Parathyroid adenoma (tissue), 2 donors: ENCODE data around the gene RMC1.
A peak's percentile ranks its signal among the peaks of the same experiment; 100 is the strongest.
"Not testable (repeated sequence)": the region's sequence is repeated elsewhere in the genome, so short reads cannot be mapped to it uniquely, and the experiment has no call there.

Source experiments
- H2AFZ ChIP-seq: fragments of 300-600 bp; sonication (generic); one replicate; pipeline ENCODE4 v1.7.0; 2017; ENCODE audit warnings: antibody characterized with exemption, mild to moderate bottlenecking
- H3K27ac ChIP-seq: fragments of 300-600 bp; sonication (generic); one replicate; pipeline ENCODE4 v1.7.0; 2017
- H3K27me3 ChIP-seq: fragments of 300-600 bp; sonication (generic); one replicate; pipeline ENCODE4 v1.7.0; 2017; ENCODE audit warnings: low read length; ENCODE audit not compliant: control insufficient read depth, insufficient read depth
- H3K36me3 ChIP-seq: fragments of 300-600 bp; sonication (generic); one replicate; pipeline ENCODE4 v1.7.0; 2017; ENCODE audit warnings: low read length; ENCODE audit not compliant: control insufficient read depth, insufficient read depth
- H3K4me1 ChIP-seq: fragments of 300-600 bp; sonication (generic); one replicate; pipeline ENCODE4 v1.7.0; 2017; ENCODE audit warnings: control low read depth
- H3K4me2 ChIP-seq: fragments of 300-600 bp; sonication (generic); one replicate; pipeline ENCODE4 v1.7.0; 2017; ENCODE audit warnings: low read length
- H3K4me3 ChIP-seq: fragments of 300-600 bp; sonication (generic); one replicate; pipeline ENCODE4 v1.7.0; 2017; ENCODE audit warnings: low read depth, low read length
- H3K79me2 ChIP-seq: fragments of 300-600 bp; sonication (generic); one replicate; pipeline ENCODE4 v1.7.0; 2017; ENCODE audit warnings: control low read depth
- H3K9ac ChIP-seq: fragments of 300-600 bp; sonication (generic); one replicate; pipeline ENCODE4 v1.7.0; 2017; ENCODE audit warnings: mild to moderate bottlenecking
- H3K9me3 ChIP-seq: fragments of 300-600 bp; sonication (generic); one replicate; pipeline ENCODE4 v1.7.0; 2017; ENCODE audit warnings: low read length; ENCODE audit not compliant: control insufficient read depth
- CTCF ChIP-seq: fragments of 300-600 bp; sonication (generic); IDR thresholded peaks from one replicate; pipeline ENCODE4 v1.7.0; 2017; ENCODE audit warnings: antibody characterized with exemption, mild to moderate bottlenecking
- donor health status: primary hyperparathyroidism.

The RMC1 gene

GRCh38 chr18:23485386-23485785 lies 17.9 kb upstream of the RMC1 start:
- Histone ChIP-seq H3K9ac (no peak overlapping the region), H3K36me3 (no peaks in the 10 kb centered on the region), H3K4me2 (no peak overlapping the region), H3K9me3 (no peaks in the 10 kb centered on the region), H3K4me3 (no peak overlapping the region), H3K27me3 (no peaks in the 10 kb centered on the region), H3K27ac (no peak overlapping the region), H3K4me1 (no peaks in the 10 kb centered on the region), H2AFZ (no peak overlapping the region), H3K79me2 (no peaks in the 10 kb centered on the region)
- TF ChIP-seq CTCF = no peak

GRCh38 chr18:23487738-23488570 lies 15.4 kb upstream of the RMC1 start:
- no peaks in the 10 kb centered on the region for H3K9me3 ChIP-seq

DNA sequence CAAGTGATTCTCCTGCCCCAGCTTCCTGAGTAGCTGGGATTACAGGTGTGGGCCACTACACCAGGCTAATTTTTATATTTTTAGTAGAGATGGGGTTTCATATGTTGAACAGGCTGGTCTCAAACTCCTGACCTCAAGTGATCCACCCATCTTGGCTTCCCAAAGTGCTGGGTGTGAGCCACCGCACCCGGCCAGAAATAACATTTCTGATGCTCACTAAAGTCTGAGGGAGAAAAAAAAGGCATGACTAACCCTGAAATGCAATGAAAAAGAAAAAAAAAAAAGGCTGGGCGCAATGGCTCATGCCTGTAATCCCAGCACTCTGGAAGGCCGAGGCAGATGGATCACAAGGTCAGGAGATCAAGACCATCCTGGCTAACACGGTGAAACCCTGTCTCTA lies 13.7 kb upstream of the RMC1 start:
- H3K27me3 ChIP-seq, H3K4me3 ChIP-seq, H3K79me2 ChIP-seq, H3K27ac ChIP-seq, H3K9ac ChIP-seq, H3K36me3 ChIP-seq, H3K4me1 ChIP-seq, H3K9me3 ChIP-seq, H3K4me2 ChIP-seq, H2AFZ ChIP-seq: not testable (repeated sequence)

More at GRCh38 chr18:23487738-23488570, 15.4 kb upstream of the RMC1 start:
- no peaks in the 10 kb centered on the region for H3K27me3 ChIP-seq
- no peak for TF ChIP-seq CTCF
- no peaks in the 10 kb centered on the region for H3K36me3 ChIP-seq
- no peaks in the 10 kb centered on the region for H3K79me2 ChIP-seq
- no peak overlapping the region for H3K9ac ChIP-seq
- no peak overlapping the region for H3K27ac ChIP-seq
- peak overlapping the region; percentile 31 for H2AFZ ChIP-seq
- H3K4me3 ChIP-seq = peak overlapping the region; percentile 17
- H3K4me1 ChIP-seq = no peaks in the 10 kb centered on the region
- H3K4me2 ChIP-seq = peak overlapping the region; percentile 67

DNA sequence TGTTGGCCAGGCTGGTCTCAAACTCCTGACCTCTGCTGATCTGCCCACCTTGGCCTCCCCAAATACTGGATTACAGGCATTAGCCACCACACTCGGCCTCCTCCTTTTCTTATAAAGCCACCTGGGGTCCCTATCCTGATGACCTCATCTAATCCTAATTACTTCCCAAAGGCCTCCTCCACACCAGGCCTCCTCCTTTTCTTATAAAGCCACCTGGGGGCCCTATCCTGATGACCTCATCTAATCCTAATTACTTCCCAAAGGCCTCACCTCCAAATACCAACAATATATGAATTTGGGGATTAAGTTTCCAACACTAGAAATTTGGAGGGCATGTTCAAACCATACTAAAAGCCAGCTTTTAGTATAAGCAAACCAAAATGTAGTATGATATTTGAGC lies 9.7 kb upstream of the RMC1 start:
- Histone ChIP-seq H3K4me3 (no peak overlapping the region), H3K4me1 (no peaks in the 10 kb centered on the region), H3K36me3 (no peaks in the 10 kb centered on the region), H3K79me2 (no peaks in the 10 kb centered on the region), H3K9ac (no peak overlapping the region), H3K4me2 (no peak overlapping the region), H3K9me3 (no peaks in the 10 kb centered on the region), H3K27me3 (no peaks in the 10 kb centered on the region), H3K27ac (no peak overlapping the region), H2AFZ (no peak overlapping the region)
- no peak for TF ChIP-seq CTCF

- H3K4me2 ChIP-seq = no peak overlapping the region
- no peak for TF ChIP-seq CTCF
- H3K27ac ChIP-seq = no peak overlapping the region
- no peaks in the 10 kb centered on the region for H3K79me2 ChIP-seq
- H3K27me3 ChIP-seq = no peaks in the 10 kb centered on the region
- no peaks in the 10 kb centered on the region for H3K4me1 ChIP-seq
- no peak overlapping the region for H3K9ac ChIP-seq
- no peaks in the 10 kb centered on the region for H3K9me3 ChIP-seq
- no peak overlapping the region for H3K4me3 ChIP-seq
- no peaks in the 10 kb centered on the region for H3K36me3 ChIP-seq
- no peak overlapping the region for H2AFZ ChIP-seq
Observed at GRCh38 chr18:23494992-23495391, 8.3 kb upstream of the RMC1 start.
